Gastroesophageal sphincter (tissue), 4 donors: Measurements from ENCODE around the gene MAGOH. TPM values are rescaled to one million over a fixed set of nuclear protein-coding genes. Genes with fewer than 3 reads are reported as not detected.
"Not testable (repeated sequence)": the region's sequence is repeated elsewhere in the genome, so short reads cannot be mapped to it uniquely, and the experiment has no call there.

Source experiments
- ATAC-seq: fragments of 150-250 bp; one replicate; pipeline ENCODE4 v1.9.1; 2016; ENCODE audit warnings: mild to moderate bottlenecking, moderate library complexity
- H3K27ac ChIP-seq, 4 donors: fragments of 200-600 bp; sonication (generic) in 3 of 4; 1 replicate in 3 of 4; 2 replicates in 1 of 4; pipeline ENCODE4 v1.5.1; 2016 to 2019
- H3K27me3 ChIP-seq: fragments of 200-600 bp; sonication (generic); one replicate; pipeline ENCODE4 v1.5.1; 2019
- H3K36me3 ChIP-seq, 2 donors: fragments of 200-600 bp; sonication (generic); one replicate each; pipeline ENCODE4 v1.5.1; 2019; ENCODE audit warnings: control low read depth in 1 of 2
- H3K4me1 ChIP-seq, 3 donors: fragments of 200-600 bp; sonication (generic); 1 replicate in 2 of 3; 2 replicates in 1 of 3; pipeline ENCODE4 v1.5.1; 2016 to 2019; ENCODE audit warnings: control low read depth in 2 of 3
- H3K4me3 ChIP-seq, 2 donors: fragments of 200-600 bp; sonication (generic); one replicate each; pipeline ENCODE4 v1.5.1; 2019; ENCODE audit warnings: mild to moderate bottlenecking in 1 of 2, moderate library complexity in 1 of 2
- H3K9me3 ChIP-seq, 3 donors: fragments of 200-600 bp; sonication (generic); one replicate each; pipeline ENCODE4 v1.5.1; 2017 to 2019; ENCODE audit warnings: control low read depth in 2 of 3
- EP300 ChIP-seq: sonication (generic); formaldehyde crosslinking; IDR thresholded peaks from one replicate; pipeline ENCODE4 v1.6.1; 2017; ENCODE audit warnings: antibody characterized with exemption, mild to moderate bottlenecking
- POLR2A ChIP-seq, 2 donors: fragments of 450-650 bp; IDR thresholded peaks; one replicate each; pipeline ENCODE4 v1.6.1; 2017; ENCODE audit warnings: antibody characterized with exemption in 2 of 2, mild to moderate bottlenecking in 2 of 2, moderate library complexity in 1 of 2
- POLR2AphosphoS5 ChIP-seq: sonication (generic); formaldehyde crosslinking; IDR thresholded peaks from one replicate; pipeline ENCODE4 v1.6.1; 2017; ENCODE audit warnings: antibody characterized with exemption
- WGBS, 2 donors: methylation state at CpG; one replicate each; pipeline ENCODE4 v1.1.5; 2018; ENCODE audit warnings: low coverage in 1 of 2; 5-methylcytosine and 5-hydroxymethylcytosine counted together
- total RNA-seq, 4 donors: library from RNA; depleted of rRNA; stranded (reverse); fragments of >200 nt; gene quantifications; one replicate each; pipeline ENCODE4 v1.1.0, GENCODE V29; 2016
- TF ChIP-seq, protein P1 (sequence below), 4 experiments: fragments of 200-600 bp in 2 of 4; fragments of 450-650 bp in 2 of 4; sonication (generic) in 1 of 4; IDR thresholded peaks; one replicate each; pipeline ENCODE4 v1.5.1; 2017 to 2019; ENCODE audit warnings: antibody characterized with exemption in 4 of 4, mild to moderate bottlenecking in 2 of 4, moderate library complexity in 2 of 4

Gene MAGOH
- total RNA-seq, result 10 to 100 TPM; 30.2 to 49.4 (median 32.7) TPM

DNA sequence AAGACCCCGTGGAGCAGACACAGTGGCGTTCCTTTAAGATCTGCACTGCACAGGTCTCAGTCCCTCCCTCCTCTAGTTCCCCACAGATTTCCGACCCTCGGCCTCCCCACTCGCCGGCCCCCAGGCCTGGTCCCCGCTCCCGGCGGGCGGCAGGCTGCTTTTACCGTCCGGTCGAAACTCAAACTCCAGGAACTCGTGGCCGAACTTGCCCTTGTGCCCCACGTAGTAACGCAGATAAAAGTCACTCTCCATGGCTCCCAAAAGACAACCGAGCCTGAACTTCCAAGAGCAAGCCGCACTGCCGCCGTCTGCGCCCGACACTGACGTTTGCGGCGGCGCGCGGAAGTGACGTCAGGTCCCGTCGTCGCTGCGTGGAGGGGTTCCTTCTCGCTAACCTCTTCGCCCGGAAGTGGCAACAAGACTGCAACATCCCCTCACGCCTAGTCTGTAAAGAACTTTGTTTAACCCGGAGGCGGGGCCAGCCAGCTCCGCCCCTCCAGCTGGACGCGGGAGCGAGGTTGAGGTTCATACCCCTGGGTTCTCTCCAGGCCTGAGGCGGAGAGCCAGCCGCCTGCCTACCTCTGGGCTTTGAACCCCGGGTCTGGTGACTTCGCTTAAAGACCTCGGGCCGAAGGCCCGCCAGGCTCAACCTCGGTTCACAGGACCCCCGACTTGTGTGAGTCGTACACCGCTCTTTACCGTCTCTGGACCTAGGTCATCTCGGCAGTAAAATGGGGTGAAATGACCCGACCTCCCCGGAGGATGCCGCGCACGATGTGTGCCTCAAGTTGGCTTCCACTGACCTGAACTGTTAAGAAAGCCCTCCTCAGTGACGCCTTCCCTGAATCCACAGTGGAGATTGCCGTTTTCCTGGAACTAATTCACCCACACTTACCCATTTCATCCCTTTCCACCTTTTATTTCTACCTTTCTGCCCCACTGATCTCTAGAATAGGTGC lies at the start of gene MAGOH:
Gene MAGOH, minus strand, starts transcription at position 322 of the 959 bp plus-strand sequence. Its CDS starts 70 bp downstream, at position 252.
- Histone ChIP-seq H3K9me3 (no peaks in the 10 kb centered on the region), H3K4me1 (peaks cover 0 to 32% (median 15%) of the 10 kb centered on the region in 3 donors), H3K27ac (peak within 1 kb of the TSS; percentile 40 to 83 (median 79)), H3K36me3 (peaks cover 0 to 28% of the 10 kb centered on the region in 2 donors), H3K4me3 (peak within 1 kb of the TSS; percentile 74 to 89), H3K27me3 (no peaks in the 10 kb centered on the region)
- peak; percentile 99 for ATAC-seq
- TF ChIP-seq, protein P1, sequence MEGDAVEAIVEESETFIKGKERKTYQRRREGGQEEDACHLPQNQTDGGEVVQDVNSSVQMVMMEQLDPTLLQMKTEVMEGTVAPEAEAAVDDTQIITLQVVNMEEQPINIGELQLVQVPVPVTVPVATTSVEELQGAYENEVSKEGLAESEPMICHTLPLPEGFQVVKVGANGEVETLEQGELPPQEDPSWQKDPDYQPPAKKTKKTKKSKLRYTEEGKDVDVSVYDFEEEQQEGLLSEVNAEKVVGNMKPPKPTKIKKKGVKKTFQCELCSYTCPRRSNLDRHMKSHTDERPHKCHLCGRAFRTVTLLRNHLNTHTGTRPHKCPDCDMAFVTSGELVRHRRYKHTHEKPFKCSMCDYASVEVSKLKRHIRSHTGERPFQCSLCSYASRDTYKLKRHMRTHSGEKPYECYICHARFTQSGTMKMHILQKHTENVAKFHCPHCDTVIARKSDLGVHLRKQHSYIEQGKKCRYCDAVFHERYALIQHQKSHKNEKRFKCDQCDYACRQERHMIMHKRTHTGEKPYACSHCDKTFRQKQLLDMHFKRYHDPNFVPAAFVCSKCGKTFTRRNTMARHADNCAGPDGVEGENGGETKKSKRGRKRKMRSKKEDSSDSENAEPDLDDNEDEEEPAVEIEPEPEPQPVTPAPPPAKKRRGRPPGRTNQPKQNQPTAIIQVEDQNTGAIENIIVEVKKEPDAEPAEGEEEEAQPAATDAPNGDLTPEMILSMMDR (IDR thresholded peaks at IDR 0.05), result no peak
- TF ChIP-seq POLR2AphosphoS5, result peak; percentile 93
- peak; percentile 66 to 71 for TF ChIP-seq POLR2A (IDR thresholded peaks at IDR 0.05)
- 38% methylated on average over 8 of the region's 64 CpGs; no CpG with 5 or more reads in 1 of the 2 donors for WGBS, 2 donors

DNA sequence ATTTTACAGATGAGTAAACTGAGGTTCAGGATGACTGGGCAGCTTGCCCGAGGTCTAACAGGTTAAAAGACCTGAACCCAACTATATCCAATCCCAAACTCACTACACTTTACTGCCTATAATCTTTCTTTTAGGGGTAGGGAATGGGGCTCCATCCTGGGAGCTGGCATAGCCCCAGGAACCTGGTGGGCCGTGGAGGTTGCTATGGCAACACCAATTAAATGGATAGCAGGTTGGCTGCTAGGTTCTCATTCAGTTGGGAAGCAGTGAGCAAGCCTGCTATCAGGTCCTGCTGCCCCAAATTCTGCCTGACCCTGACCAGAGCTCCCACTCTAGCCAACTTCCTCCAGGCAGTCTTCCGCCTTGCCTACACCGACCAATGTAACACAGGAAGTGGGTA lies 48.6 kb upstream of the MAGOH start:
- WGBS, 2 donors, result 74 to 100% methylated on average over 1 to 4 of the region's 4 CpGs
- Histone ChIP-seq H3K4me3 (no peak overlapping the region), H3K27ac (no peak overlapping the region), H3K36me3 (no peaks in the 10 kb centered on the region), H3K9me3 (no peaks in the 10 kb centered on the region), H3K27me3 (no peaks in the 10 kb centered on the region), H3K4me1 (no peaks in the 10 kb centered on the region)
- no peak for ATAC-seq
- TF ChIP-seq, protein P1 (IDR thresholded peaks at IDR 0.05), result no peak
- TF ChIP-seq POLR2AphosphoS5 (no peak), EP300 (no peak), POLR2A (IDR thresholded peaks at IDR 0.05) (no peak)

DNA sequence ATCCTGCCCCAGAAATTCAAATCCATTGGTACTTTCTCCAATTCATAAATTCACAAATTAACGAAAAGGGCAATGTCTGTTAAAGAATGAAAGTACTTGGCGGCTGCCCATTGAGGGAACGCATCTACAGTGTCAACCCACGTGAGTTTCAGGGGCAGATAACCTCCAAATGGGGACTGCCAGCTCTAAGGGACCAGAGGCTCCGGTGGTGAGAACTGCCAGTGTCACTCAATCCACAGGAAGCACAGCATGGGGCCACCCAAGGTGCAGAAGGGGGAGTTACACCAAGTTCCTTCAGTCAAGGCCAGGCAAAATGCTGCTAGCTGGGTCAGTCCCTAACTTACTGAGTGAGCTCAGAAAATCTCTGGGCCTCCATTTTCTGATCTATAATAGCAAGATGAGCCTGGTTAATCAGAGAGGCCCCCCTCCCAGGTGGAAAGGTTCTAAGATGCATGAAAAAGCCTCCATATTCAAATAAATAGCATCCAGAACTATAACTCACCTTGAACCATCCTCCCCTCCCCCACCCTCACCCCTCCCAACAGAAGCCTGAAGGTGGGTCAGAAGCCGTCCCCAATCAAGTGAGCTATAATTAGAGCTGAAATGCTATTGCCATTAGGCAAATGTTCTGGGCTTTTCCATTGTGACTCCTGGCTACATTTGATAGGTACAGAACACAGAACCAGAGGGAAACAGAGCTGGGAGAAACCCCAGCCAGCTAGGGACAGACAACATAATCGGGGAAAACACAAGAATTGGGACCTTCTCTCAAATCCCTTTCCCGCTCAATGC lies 47.8 kb upstream of the MAGOH start:
- no peak for ATAC-seq
- no peaks in the 10 kb centered on the region for H3K4me1 ChIP-seq
- H3K36me3 ChIP-seq, result no peaks in the 10 kb centered on the region
- no peaks in the 10 kb centered on the region for H3K9me3 ChIP-seq
- H3K27me3 ChIP-seq, result no peaks in the 10 kb centered on the region
- TF ChIP-seq POLR2A (IDR thresholded peaks at IDR 0.05), result no peak
- TF ChIP-seq EP300, result no peak
- TF ChIP-seq, protein P1 (IDR thresholded peaks at IDR 0.05), result no peak
- no peak for TF ChIP-seq POLR2AphosphoS5
- H3K27ac ChIP-seq, result no peak overlapping the region
- no peak overlapping the region for H3K4me3 ChIP-seq
- WGBS, 2 donors, result 47 to 67% methylated on average over 3 to 4 of the region's 8 CpGs

DNA sequence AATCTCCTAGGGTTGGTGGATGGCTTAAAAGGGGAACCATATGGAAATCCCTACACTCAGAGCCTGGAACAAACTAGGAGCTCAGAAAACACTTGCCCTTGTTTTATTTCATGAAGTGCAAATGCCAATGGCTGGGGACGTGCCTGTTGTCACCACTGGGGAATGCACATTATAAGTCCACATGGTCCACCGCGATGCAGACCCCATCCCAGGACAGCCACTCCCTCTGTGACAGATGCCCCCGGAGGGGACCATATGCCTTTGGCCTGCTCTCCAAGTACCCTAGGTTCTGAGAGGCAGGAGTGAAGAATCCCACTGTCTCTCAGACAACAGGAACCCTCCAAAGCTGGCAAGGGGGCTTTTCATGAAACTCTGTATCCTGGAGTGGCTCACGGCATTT lies 47.2 kb upstream of the MAGOH start:
- Histone ChIP-seq H3K36me3 (no peaks in the 10 kb centered on the region), H3K27ac (no peak overlapping the region), H3K4me1 (no peaks in the 10 kb centered on the region), H3K9me3 (no peaks in the 10 kb centered on the region), H3K27me3 (no peaks in the 10 kb centered on the region), H3K4me3 (no peak overlapping the region)
- no peak for ATAC-seq
- no peak for TF ChIP-seq POLR2A (IDR thresholded peaks at IDR 0.05)
- no peak for TF ChIP-seq POLR2AphosphoS5
- 46% methylated on average over 2 of the region's 5 CpGs; no CpG with 5 or more reads in 1 of the 2 donors for WGBS, 2 donors

DNA sequence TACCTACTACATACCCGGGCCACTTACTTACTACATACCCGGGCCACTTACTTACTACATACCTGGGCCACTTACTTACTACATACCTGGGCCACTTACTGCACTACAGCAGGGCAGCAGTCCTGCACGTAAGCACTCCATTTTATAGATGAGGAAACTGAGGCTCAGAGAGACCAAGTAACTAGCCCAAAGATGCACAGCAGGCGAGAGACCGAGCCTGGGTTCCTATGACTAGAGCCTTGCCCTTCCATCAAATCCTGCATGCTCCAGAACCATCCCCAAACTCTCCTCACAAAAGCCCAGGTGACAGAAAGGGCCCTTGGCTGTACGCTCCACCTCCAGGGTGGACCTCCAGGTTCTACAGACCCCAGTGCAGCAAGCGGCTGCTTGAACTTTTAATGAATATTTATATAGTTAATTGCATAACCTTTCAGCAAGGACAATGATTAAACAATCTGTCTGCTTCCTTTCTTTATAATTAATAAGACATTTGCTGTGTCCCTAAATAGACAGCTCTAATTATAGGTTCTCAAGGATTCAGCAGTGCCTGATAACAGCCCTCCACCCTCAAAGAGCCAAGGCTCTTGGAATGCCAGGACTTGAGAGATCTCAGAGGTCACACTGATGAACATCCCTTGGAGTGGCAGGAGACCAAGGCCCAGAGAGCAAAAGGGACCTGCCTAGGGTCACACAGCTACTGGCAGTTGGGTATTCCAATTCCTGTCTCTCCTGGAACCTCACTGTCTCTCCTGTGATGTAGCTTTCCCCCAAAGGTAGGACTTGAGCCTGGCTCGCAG lies 46.1 kb upstream of the MAGOH start:
- H3K27ac ChIP-seq, result no peak overlapping the region
- H3K4me1 ChIP-seq, result no peaks in the 10 kb centered on the region
- TF ChIP-seq, protein P1 (IDR thresholded peaks at IDR 0.05), result no peak
- TF ChIP-seq POLR2A (IDR thresholded peaks at IDR 0.05) (no peak), EP300 (no peak), POLR2AphosphoS5 (no peak)
- no peaks in the 10 kb centered on the region for H3K27me3 ChIP-seq
- 100% methylated on average over 4 to 7 of the region's 8 CpGs for WGBS, 2 donors
- no peaks in the 10 kb centered on the region for H3K9me3 ChIP-seq
- H3K4me3 ChIP-seq, result no peak overlapping the region
- no peaks in the 10 kb centered on the region for H3K36me3 ChIP-seq
- no peak for ATAC-seq

DNA sequence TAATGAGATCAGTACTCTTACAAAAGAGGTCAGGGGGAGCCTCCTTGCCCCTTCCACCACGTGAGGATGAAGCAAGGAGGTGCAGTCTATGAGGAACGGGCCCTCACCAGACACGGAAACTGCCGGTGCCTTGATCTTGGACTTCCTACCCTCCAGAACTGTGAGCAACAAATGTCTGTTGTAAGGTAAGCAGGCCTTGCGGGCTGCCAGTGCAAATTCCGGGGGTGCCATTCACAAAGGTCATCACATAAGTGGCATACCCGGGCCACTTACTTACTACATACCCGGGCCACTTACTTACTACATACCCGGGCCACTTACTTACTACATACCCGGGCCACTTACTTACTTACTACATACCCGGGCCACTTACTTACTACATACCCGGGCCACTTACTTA lies 44.8 kb upstream of the MAGOH start:
- not testable (repeated sequence) for H3K36me3 ChIP-seq, ATAC-seq, H3K9me3 ChIP-seq, H3K27ac ChIP-seq, H3K27me3 ChIP-seq, H3K4me1 ChIP-seq, H3K4me3 ChIP-seq
- WGBS, 2 donors, result 96 to 100% methylated on average over 4 to 6 of the region's 12 CpGs
